Tibial nerve (tissue), 4 donors: ENCODE results near the gene THAP5.

ENCODE experiments used
- CTCF ChIP-seq, 5 experiments: fragments of 200-600 bp in 3 of 5; fragments of 450-650 bp in 2 of 5; sonication (generic) in 3 of 5; IDR thresholded peaks; one replicate each; pipeline ENCODE4 v1.5.1; 2016 to 2019; ENCODE audit warnings: antibody characterized with exemption in 5 of 5, mild to moderate bottlenecking in 3 of 5, moderate library complexity in 2 of 5
- EP300 ChIP-seq, 2 donors: sonication (generic); formaldehyde crosslinking; IDR thresholded peaks; one replicate each; pipeline ENCODE4 v1.6.1; 2017; ENCODE audit warnings: antibody characterized with exemption in 2 of 2, mild to moderate bottlenecking in 1 of 2
- POLR2A ChIP-seq, 2 donors: fragments of 450-650 bp; IDR thresholded peaks; one replicate each; pipeline ENCODE4 v1.6.1; 2017; ENCODE audit warnings: antibody characterized with exemption in 2 of 2, mild to moderate bottlenecking in 2 of 2, moderate library complexity in 2 of 2

- no peak for TF ChIP-seq CTCF (IDR thresholded peaks at IDR 0.05)
- TF ChIP-seq POLR2A (IDR thresholded peaks at IDR 0.05), result no peak
- TF ChIP-seq EP300 (IDR thresholded peaks at IDR 0.05), result no peak
Measured at GRCh38 chr7:108526768-108527017, 42.8 kb downstream of the THAP5 start.
